Sigmoid colon (tissue), 7 donors: ENCODE measurements around the gene BCOR. TPM values are rescaled to one million over a fixed set of nuclear protein-coding genes. Genes with fewer than 3 reads are reported as not detected.

Experiments
- DNase-seq: peaks from one replicate; pipeline ENCODE4 v3.0.0-alpha.2; 2019
- H3K27ac ChIP-seq, 4 donors: fragments of 200-600 bp; sonication (generic); one replicate each; pipeline ENCODE4 v1.5.1; 2016 to 2019; ENCODE audit warnings: mild to moderate bottlenecking in 1 of 4
- H3K27me3 ChIP-seq, 3 donors: fragments of 200-600 bp; sonication (generic); one replicate each; pipeline ENCODE4 v1.5.1; 2019; ENCODE audit warnings: mild to moderate bottlenecking in 1 of 3
- H3K36me3 ChIP-seq, 4 donors: fragments of 200-600 bp; sonication (generic); one replicate each; pipeline ENCODE4 v1.5.1; 2016 to 2019
- H3K4me1 ChIP-seq, 4 donors: fragments of 200-600 bp; sonication (generic); one replicate each; pipeline ENCODE4 v1.5.1; 2017 to 2019
- H3K4me3 ChIP-seq, 4 donors: fragments of 200-600 bp; sonication (generic); one replicate each; pipeline ENCODE4 v1.5.1; 2017 to 2019; ENCODE audit warnings: mild to moderate bottlenecking in 2 of 4, moderate library complexity in 1 of 4
- H3K9me3 ChIP-seq, 4 donors: fragments of 200-600 bp in 3 of 4; sonication (generic) in 3 of 4; one replicate each; pipeline versions ENCODE4 v1.5.1 to v1.6.1; 2013 to 2019
- CTCF ChIP-seq, 4 experiments: fragments of 450-650 bp in 3 of 4; fragments of 200-600 bp in 1 of 4; IDR thresholded peaks; one replicate each; pipeline ENCODE4 v1.5.1; 2016 to 2019; ENCODE audit warnings: antibody characterized with exemption in 4 of 4, mild to moderate bottlenecking in 3 of 4, moderate library complexity in 2 of 4
- EP300 ChIP-seq, 4 donors: sonication (generic); formaldehyde crosslinking; IDR thresholded peaks; one replicate each; pipeline ENCODE4 v1.6.1; 2017; ENCODE audit warnings: antibody characterized with exemption in 4 of 4
- POLR2A ChIP-seq, 2 donors: fragments of 450-650 bp; IDR thresholded peaks; one replicate each; pipeline ENCODE4 v1.6.1; 2016; ENCODE audit warnings: antibody characterized with exemption in 2 of 2, mild to moderate bottlenecking in 2 of 2, moderate library complexity in 2 of 2
- POLR2AphosphoS5 ChIP-seq, 4 donors: sonication (generic); formaldehyde crosslinking; IDR thresholded peaks; one replicate each; pipeline ENCODE4 v1.6.1; 2017; ENCODE audit warnings: antibody characterized with exemption in 4 of 4
- WGBS, 2 donors: extraction: QIAGEN DNeasy Blood & Tissue Kit; methylation state at CpG; one replicate each; pipeline ENCODE4 v1.1.7; 2013; 5-methylcytosine and 5-hydroxymethylcytosine counted together
- intact Hi-C: fragments of 100-400 bp; cut with DNase I; formaldehyde crosslinking; loops from one replicate; pipeline ENCODE4 v1.15.1; 2023
- polyA plus RNA-seq, 3 donors: library from polyadenylated mRNA; stranded (reverse); fragments of 200-250 nt; gene quantifications; one replicate each; pipeline ENCODE4 v1.2.3, GENCODE V29; 2013
- total RNA-seq, 4 donors: library from RNA; depleted of rRNA; stranded (reverse); fragments of >200 nt; gene quantifications; one replicate each; pipeline ENCODE4 v1.1.0, GENCODE V29; 2016
- donor health status: healthy with polysubstance abuse.
- donor health status: Bipolar disorder and iron deficiency.
- donor health status: healthy.

BCOR gene
- total and polyA plus RNA-seq, 7 donors, result 3.5 to 31.6 (median 15.8) TPM

DNA sequence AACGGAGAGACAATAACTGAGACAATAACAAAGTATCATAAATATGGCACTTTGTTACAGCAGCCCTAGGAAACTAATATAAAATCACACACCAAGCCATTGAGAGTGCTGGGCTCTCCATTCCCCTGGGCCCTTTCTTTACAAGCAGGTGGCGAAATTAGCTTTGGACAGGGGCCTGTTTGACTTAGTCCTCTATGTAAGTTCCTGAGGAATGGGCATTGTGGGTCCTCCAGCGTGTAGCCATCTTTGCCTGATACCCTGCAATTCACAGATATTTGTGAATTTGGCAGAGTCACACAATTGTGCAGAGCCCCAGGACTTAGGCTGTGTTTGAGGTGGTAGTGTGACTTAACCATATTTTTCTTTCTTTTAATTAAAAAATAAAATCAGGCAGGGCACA, 67.6 kb downstream of the BCOR start:
- Histone ChIP-seq H3K4me1 (no peaks in the 10 kb centered on the region), H3K27me3 (no peaks in the 10 kb centered on the region), H3K27ac (no peak overlapping the region), H3K9me3 (no peaks in the 10 kb centered on the region), H3K4me3 (no peak overlapping the region), H3K36me3 (no peaks in the 10 kb centered on the region)
- no peak for DNase-seq
- no peak for TF ChIP-seq EP300 (IDR thresholded peaks at IDR 0.05)
- TF ChIP-seq POLR2A (IDR thresholded peaks at IDR 0.05), result no peak
- TF ChIP-seq CTCF (IDR thresholded peaks at IDR 0.05), result no peak
- no peak for TF ChIP-seq POLR2AphosphoS5 (IDR thresholded peaks at IDR 0.05)
- intact Hi-C loops, result no loop called here
- 86 to 88% methylated on average over 3 of the region's 3 CpGs for WGBS, 2 donors

DNA sequence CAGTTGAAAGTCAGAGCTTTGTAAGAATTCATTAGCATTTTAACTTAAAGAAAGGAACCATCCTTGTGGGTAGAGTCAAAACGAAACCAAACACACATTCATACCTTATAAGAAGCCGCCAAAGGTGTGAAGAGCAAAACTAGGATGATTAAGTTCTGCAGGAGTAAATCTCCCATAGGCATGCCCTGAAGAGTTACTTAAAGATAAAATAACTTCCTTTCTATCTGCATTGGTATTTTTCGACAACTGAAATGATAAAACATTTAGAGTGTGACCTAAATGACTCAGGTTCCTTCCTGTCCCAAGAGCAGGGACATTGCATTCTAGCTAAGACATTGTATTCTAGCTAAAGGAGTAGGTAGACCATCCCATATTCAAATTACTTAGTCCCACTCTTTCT, 75.3 kb downstream of the BCOR start:
- DNase-seq, result no peak
- H3K36me3 ChIP-seq, result no peaks in the 10 kb centered on the region
- no peaks in the 10 kb centered on the region for H3K27me3 ChIP-seq
- H3K9me3 ChIP-seq, result no peaks in the 10 kb centered on the region
- intact Hi-C loops, result no loop called here
- WGBS, 2 donors, result 59 to 82% methylated on average over 3 of the region's 3 CpGs
- H3K27ac ChIP-seq, result no peak overlapping the region
- no peaks in the 10 kb centered on the region for H3K4me1 ChIP-seq
- TF ChIP-seq EP300 (IDR thresholded peaks at IDR 0.05) (no peak), CTCF (IDR thresholded peaks at IDR 0.05) (no peak), POLR2A (IDR thresholded peaks at IDR 0.05) (no peak), POLR2AphosphoS5 (IDR thresholded peaks at IDR 0.05) (no peak)
- H3K4me3 ChIP-seq, result no peak overlapping the region

DNA sequence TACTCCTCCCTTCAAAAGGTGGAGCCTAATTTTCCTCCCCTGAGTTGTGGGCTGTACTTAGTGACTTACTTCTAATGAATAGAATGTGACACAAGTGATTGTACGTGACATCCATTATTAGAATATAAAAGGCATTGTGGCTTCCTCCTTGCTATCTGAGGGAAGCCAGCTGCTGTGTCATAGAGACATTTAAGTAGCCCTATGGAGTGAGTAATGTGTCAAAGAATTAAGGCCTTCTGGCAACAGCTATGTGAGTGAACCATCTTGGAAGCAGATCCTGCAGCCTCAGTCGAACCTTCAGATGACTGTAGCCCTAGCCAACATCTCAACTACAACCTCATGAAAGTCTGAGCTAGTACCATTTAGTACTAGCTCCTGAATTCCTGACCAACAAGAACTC, 76.1 kb downstream of the BCOR start:
- Histone ChIP-seq H3K4me1 (no peaks in the 10 kb centered on the region), H3K4me3 (no peak overlapping the region), H3K36me3 (no peaks in the 10 kb centered on the region), H3K27me3 (no peaks in the 10 kb centered on the region), H3K9me3 (no peaks in the 10 kb centered on the region), H3K27ac (no peak overlapping the region)
- intact Hi-C loops, result no loop called here
- WGBS, 2 donors, result 81 to 99% methylated on average over 2 of the region's 2 CpGs
- no peak for DNase-seq
- no peak for TF ChIP-seq CTCF (IDR thresholded peaks at IDR 0.05)
- TF ChIP-seq POLR2A (IDR thresholded peaks at IDR 0.05), result no peak
- TF ChIP-seq POLR2AphosphoS5 (IDR thresholded peaks at IDR 0.05), result no peak

DNA sequence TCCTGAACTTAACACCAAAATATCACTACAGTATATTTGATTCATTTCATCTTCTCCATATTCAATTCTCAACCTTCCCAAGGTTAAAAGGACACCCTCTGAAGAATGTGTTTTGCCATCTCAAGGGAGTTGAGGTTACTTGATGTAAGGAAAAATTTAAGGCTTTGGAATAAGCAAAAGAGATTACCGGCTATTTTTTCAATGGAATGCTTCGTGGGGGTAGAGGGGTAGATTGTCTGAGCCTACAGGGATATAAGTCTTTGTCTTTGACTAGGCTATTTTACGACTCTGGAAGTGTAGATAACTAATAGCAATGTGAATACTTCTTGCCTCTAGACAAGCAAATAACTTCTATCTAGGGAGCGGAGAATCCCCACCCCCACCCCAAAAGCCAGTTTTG, 78.2 kb downstream of the BCOR start:
- no peak overlapping the region for H3K27ac ChIP-seq
- no peaks in the 10 kb centered on the region for H3K9me3 ChIP-seq
- H3K27me3 ChIP-seq, result peaks cover 0 to 4% (median 0%) of the 10 kb centered on the region in 3 donors
- H3K4me3 ChIP-seq, result no peak overlapping the region
- TF ChIP-seq POLR2A (IDR thresholded peaks at IDR 0.05) (no peak), CTCF (IDR thresholded peaks at IDR 0.05) (no peak), POLR2AphosphoS5 (IDR thresholded peaks at IDR 0.05) (no peak)
- DNase-seq, result no peak
- no peaks in the 10 kb centered on the region for H3K36me3 ChIP-seq
- WGBS, 2 donors, result 83 to 89% methylated on average over 4 of the region's 4 CpGs
- intact Hi-C loops, result loop anchor here (10.0 kb wide), 1 partner anchor 205 kb away; no protein-coding TSS in a partner anchor
- H3K4me1 ChIP-seq, result peaks cover 0 to 5% (median 0%) of the 10 kb centered on the region in 4 donors

DNA sequence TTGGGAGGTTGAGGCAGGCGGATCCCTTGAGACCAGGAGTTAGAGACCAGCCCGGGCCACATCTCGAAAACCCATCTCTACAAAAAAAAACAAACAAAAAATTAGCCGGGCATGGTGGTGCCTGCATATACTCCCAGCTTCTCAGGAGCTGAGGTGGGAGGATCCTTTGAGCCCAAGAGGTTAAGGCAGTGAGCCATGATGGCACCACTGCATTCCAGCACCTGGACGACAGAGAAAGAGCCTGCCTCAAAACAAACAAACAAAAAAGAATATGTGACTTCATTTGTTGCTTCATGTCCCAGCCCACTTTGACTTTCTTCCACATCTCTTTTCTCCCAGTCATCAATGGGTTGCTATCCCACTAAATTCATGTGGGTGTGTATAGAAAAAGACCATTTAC, 79.7 kb downstream of the BCOR start:
- H3K27ac ChIP-seq, result no peak overlapping the region
- TF ChIP-seq CTCF (IDR thresholded peaks at IDR 0.05), result no peak
- TF ChIP-seq POLR2AphosphoS5 (IDR thresholded peaks at IDR 0.05), result no peak
- TF ChIP-seq POLR2A (IDR thresholded peaks at IDR 0.05), result no peak
- TF ChIP-seq EP300 (IDR thresholded peaks at IDR 0.05), result no peak
- H3K27me3 ChIP-seq, result peaks cover 0 to 4% (median 0%) of the 10 kb centered on the region in 3 donors
- H3K4me3 ChIP-seq, result no peak overlapping the region
- 79 to 81% methylated on average over 5 of the region's 5 CpGs for WGBS, 2 donors
- no peak for DNase-seq
- intact Hi-C loops, result loop anchor here (10.0 kb wide), 1 partner anchor 203 kb away; no protein-coding TSS in a partner anchor
- H3K9me3 ChIP-seq, result no peaks in the 10 kb centered on the region
- H3K4me1 ChIP-seq, result peaks cover 0 to 20% (median 2%) of the 10 kb centered on the region in 4 donors
- H3K36me3 ChIP-seq, result no peaks in the 10 kb centered on the region
